ENCODE measurements around the gene FFAR1.

FFAR1 gene

GRCh38 chr19:35315883-35316282 lies 31.8 kb upstream of the FFAR1 start:
- no peak for DNase-seq

GRCh38 chr19:35316560-35316959 lies 31.1 kb upstream of the FFAR1 start:
- no peak for DNase-seq

DNA sequence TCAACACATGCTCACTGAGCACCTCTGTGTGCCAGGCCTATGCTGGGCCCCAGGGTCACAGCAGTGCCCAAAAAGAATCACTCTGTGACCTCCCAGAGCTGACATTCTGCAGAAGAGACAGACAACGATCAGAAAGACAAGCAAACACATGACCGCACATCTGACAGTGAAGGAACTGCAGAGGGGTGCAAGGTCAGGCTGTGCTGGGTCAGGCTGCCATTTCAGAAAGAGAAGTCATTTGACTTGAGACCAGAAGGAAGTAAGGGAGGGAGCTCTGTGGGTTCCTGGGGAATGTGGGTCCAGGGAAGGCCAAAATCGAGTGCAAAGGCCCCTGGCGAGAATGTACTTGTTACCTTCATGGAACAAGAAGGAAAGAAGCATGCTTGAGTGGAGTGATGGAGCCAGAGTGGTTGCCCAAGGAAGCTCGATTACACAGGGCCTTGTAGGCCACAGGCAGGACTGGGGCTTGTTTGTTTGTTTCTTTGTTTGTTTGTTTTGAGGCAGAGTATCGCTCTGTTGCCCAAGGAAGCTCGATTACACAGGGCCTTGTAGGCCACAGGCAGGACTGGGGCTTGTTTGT lies 30.1 kb upstream of the FFAR1 start:
- DNase-seq: no peak

- DNase-seq: peak; percentile 57
Measured at GRCh38 chr19:35318679-35319448, 28.8 kb upstream of the FFAR1 start.

DNA sequence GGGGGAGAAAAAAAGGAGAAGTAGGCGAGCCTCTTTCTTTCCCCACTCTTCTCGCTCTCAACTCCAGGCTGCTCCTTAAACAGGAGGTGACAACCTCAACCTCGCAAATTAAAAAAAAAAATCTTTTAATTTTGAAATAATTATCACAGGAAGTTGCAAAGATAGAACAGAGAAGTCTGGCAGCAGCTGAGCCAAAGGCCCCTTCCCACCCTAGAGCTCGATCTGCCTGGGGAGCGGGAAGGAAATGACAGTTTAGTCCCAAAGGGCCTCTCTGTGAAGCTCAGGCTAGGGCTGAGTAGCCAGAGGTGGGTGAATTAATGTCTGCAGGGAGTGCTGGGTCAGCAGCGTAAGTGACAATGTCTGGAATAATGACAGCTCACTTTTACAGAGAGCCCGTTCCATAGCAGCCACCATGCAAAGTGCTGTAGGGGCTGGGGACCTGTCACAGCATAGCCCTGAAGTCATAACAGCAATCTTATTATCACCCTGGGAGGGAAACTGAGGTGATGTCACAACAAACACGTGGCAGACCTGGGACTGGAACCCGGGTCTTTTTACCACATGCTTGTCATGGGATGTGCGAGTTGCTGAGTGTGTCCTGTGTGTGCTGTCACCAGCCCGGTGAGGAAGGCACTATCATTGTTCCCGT lies 27.5 kb upstream of the FFAR1 start:
- DNase-seq: no peak

- no peak for DNase-seq
Measured at GRCh38 chr19:35321291-35321690, 26.4 kb upstream of the FFAR1 start.

DNA sequence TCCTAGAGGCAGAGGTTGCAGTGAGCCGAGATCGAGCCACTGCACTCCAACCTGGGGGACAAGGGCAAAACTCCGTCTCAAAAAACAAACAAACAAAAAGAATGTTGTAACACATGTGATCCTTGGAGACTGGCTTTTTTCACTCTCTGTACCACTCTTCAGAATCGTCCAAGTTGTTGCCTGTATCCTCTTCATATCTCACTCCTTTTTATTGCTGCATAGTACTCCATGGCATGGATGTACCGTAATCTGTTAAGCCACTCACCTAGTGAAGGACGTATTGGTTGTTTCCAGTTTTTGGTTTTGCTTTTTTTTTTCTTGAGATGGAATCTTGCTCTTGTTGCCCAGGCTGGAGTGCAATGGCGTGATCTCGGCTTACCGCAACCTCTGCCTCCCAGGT lies 25.7 kb upstream of the FFAR1 start:
- DNase-seq: no peak

DNA sequence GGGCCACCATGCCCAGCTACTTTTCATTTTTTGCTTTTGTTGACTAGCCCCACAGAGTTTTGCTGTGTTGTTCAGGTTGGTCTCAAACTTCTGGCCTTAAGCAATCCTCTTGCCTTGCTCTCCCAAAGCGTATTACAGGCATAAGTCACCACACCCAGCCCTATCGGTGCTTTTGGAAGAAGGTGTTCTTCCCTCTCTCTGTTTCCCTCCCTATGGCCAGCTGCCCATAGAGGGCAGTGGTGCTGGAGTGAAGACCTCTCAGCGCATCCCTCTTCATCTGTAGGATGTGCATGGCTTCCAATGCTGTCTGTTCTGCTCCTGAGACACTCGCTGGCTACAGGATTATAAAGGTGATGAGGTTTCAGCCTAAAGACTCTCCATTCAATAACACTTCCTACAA lies 20.1 kb upstream of the FFAR1 start:
- DNase-seq: peak; percentile 41

DNA sequence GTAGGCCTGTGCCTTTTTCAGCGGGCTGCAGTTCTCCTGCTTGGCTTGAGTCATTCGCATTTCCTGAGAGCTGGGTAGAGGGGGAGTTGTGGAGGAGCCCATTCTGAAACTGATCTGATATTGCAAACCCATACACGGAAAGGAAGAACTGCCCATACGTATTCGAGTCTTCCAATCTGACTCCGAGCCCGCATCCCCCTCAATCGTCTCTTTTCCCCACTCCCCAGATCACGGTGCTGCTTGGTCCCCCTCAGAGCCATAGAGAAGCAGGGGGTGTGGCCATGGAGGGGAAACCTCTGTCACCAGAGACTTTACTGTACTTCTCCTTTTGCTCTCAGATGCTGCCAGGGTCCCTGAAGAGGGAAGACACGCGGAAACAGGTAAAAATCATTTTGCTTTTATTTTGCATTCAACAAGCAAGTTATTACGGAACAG lies 18.8 kb upstream of the FFAR1 start, which contains the start of gene CD22:
Gene CD22, plus strand, starts transcription at position 337 of the 435 bp plus-strand sequence. CDS start 2,854 bp downstream, outside the sequence.
- DNase-seq: no peak

DNA sequence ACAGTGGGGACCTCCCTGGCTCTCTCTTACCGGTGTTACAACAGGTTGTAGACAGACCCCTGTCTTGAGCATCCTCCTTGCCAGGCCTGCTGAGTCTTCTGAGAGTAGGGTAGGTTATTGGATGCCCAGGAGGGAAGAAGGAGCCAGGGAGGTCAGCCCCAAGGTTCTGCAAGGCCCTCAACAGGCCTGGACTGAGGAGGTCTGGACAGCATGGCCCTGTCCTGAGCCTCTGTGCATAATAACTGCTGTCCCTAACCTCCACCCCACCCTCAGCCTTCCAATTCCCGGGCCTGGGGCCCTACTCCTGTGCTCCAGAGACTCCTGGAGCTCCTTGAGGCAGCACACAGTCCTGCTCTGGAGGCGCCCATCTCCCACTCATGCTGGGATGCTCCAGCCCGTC lies 18.4 kb upstream of the FFAR1 start:
- no peak for DNase-seq

- DNase-seq: no peak
Measured at GRCh38 chr19:35330475-35330874, 17.2 kb upstream of the FFAR1 start.

- no peak for DNase-seq
Measured at GRCh38 chr19:35331551-35332214, 16.0 kb upstream of the FFAR1 start.

GRCh38 chr19:35332817-35333216 lies 14.9 kb upstream of the FFAR1 start:
- DNase-seq: no peak

GRCh38 chr19:35334144-35334753 lies 13.5 kb upstream of the FFAR1 start:
- no peak for DNase-seq

DNA sequence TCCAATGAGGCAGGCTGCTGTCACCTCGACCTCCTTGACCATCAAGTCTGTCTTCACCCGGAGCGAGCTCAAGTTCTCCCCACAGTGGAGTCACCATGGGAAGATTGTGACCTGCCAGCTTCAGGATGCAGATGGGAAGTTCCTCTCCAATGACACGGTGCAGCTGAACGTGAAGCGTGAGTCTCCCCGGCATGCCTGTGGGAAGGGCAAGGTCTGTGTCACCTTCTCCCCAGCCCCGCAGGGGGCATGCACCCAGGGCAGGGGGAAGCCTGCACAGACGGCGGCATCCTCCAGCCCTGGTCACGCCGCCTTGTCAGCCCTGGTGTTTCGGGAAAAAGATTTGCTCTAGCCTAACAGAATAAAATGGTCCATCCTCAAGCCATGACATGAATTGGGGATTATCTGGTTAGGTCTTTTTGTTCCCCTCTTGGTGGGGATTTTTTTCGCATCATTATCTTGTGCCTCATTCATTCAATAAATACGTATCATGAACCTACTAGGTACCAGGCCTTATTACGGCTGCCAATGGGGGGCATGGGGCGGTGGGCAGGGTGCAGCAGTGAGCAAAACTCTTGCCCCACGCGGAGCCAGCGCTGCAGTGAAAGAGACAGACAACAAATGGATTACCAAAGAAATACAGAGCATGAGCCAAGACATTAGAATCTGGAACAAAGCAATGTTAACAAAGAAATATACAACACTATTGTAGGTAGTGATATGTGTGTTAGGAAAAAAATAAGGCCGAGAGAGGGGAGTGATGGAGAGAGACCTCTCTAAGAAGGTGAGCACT lies 11.3 kb upstream of the FFAR1 start:
- DNase-seq: no peak

DNA sequence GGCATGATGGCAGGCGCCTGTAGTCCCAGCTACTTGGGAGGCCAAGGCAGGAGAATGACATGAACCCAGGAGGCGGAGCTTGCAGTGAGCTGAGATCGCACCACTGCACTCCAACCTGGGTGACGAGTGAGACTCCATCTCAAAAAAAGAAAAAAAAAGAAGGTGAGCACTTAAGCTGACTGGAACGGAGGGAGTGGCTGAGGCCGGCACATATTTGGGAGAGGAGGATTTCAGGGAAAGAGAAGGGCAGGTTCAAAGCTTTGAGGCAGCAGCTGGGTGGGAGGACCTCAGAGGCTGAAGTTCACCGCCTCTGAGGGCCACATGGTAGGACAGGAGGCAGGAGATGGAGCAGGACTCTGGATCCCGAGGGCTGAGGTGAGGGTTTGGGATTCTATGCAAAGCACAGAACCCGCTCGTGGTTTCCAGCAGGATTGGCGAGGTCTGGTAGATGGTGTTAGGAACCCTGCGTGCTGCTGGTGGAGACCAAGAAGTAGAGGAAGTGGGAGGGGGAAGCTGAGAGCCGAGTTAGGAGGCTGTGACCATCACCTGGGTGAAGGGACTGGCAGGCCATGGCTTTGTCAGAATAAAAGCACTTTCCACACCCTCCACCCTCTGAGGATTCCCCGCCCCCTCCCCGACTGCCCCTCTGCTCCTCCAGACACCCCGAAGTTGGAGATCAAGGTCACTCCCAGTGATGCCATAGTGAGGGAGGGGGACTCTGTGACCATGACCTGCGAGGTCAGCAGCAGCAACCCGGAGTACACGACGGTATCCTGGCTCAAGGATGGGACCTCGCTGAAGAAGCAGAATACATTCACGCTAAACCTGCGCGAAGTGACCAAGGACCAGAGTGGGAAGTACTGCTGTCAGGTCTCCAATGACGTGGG lies 10.4 kb upstream of the FFAR1 start:
- DNase-seq: no peak

DNA sequence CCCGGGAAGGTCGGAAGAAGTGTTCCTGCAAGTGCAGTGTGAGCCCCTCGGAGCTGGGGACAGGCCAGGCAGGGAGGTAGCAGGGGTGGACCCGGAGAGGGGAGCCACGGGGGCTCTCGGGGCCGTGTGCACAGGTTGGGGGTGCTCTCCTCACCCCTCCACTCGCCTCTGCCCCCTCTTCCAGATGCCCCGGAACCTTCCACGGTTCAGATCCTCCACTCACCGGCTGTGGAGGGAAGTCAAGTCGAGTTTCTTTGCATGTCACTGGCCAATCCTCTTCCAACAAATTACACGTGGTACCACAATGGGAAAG lies 9.8 kb upstream of the FFAR1 start:
- DNase-seq: no peak

DNA sequence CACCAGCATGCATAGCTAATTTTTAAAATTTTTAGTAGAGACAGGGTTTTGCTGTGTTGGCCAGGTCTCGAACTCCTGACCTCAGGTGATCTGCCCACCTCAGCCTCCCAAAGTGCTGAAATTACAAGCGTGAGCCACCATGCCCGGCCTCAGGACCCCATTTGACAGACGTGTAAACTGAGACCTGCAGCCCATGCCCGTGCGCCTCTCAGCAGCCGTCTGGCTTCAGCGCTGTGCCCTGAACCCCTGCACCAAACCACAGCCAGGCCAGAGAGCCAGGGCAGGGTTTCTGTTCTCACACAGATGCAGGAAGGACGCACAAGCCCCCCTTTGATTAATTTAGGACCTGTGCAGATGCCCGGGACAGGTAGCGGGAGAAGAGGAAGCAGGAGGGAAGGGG lies 7.3 kb upstream of the FFAR1 start:
- DNase-seq: no peak

DNA sequence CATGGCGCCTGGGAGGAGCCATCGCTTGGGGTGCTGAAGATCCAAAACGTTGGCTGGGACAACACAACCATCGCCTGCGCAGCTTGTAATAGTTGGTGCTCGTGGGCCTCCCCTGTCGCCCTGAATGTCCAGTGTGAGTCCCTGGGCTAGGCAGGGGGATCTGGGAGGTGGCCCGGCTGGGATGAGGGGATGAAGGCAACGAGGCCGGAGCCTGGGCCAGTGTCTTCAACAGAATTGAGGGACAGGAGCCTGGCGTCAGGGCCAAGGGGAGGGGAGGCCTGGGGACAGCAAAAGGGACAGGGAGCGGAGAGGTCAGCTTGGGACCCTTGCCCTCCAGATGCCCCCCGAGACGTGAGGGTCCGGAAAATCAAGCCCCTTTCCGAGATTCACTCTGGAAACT lies 6.7 kb upstream of the FFAR1 start:
- DNase-seq: no peak

DNA sequence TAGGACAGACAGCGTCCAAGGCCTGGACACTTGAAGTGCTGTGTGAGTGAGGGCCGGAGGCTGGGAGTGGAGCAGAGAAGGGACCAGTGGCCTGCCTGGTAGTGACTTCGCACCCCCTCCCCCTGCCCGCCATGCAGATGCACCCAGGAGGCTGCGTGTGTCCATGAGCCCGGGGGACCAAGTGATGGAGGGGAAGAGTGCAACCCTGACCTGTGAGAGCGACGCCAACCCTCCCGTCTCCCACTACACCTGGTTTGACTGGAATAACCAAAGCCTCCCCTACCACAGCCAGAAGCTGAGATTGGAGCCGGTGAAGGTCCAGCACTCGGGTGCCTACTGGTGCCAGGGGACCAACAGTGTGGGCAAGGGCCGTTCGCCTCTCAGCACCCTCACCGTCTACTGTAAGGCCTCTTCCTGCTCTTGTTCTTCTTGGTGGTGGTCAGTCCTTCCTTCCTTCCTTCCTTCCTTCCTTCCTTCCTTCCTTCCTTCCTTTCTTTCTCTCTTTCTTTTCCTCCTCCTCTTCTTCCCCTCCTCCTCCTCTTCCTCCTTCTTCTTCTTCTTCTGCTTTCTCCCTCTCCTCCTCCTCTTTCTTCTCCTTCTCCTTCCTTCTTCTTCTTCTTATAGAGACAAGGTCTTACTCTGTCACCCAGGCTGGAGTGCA lies 6.0 kb upstream of the FFAR1 start:
- DNase-seq: no peak

DNA sequence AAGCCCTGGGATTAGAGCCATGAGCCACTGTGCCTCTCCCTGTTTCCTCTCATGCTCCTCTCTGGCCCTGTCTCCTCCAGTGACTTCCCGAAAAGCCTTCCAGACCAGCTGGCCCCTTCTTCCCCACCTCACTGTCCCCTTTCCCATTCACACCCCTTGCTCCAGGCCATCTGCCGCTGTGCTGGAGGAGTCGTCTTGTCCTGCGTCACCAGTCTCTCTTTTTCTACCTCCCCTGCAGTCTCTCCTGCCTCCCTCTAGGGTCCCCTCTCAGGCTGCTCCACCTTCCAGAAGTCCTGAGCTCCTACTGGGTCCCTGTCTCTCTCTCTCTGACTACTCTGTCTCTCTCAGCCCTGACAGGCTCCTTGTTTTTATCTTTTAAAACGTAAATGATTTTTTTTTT lies 5.3 kb upstream of the FFAR1 start:
- peak; percentile 37 for DNase-seq
